NCI-H748 (cell line): ENCODE results near the gene SYT9.

ENCODE experiments used
- DNase-seq: peaks from one replicate; lab custom pipeline; 2025; ENCODE audit not compliant: unreplicated experiment; lab: John Stamatoyannopoulos, UW

The SYT9 gene

GRCh38 chr11:7462706-7463105, 211.0 kb downstream of the SYT9 start:
- no peak for DNase-seq

- no peak for DNase-seq
These were observed 215.9 kb downstream of the SYT9 start for GRCh38 chr11:7467652-7468051.

GRCh38 chr11:7469351-7469865, 217.7 kb downstream of the SYT9 start:
- DNase-seq: no peak

- no peak for DNase-seq
These were observed 219.4 kb downstream of the SYT9 start for GRCh38 chr11:7471071-7471470.

GRCh38 chr11:7473717-7474116, 222.0 kb downstream of the SYT9 start:
- DNase-seq: no peak

GRCh38 chr11:7480113-7480512, 228.4 kb downstream of the SYT9 start:
- DNase-seq: no peak

GRCh38 chr11:7484131-7484530, 232.4 kb downstream of the SYT9 start:
- no peak for DNase-seq

GRCh38 chr11:7484645-7485044, 232.9 kb downstream of the SYT9 start:
- no peak for DNase-seq

- no peak for DNase-seq
These were observed 233.7 kb downstream of the SYT9 start, which contains the start of gene OLFML1 for GRCh38 chr11:7485186-7486097. OLFML1 (plus strand) TSS chr11:7485506; CDS start chr11:7485876, 370 bp downstream.

- DNase-seq: no peak
These were observed 234.5 kb downstream of the SYT9 start for GRCh38 chr11:7486098-7486780.

GRCh38 chr11:7486781-7487140, 235.1 kb downstream of the SYT9 start:
- no peak for DNase-seq

GRCh38 chr11:7487360-7487759, 235.7 kb downstream of the SYT9 start:
- DNase-seq: no peak

GRCh38 chr11:7488681-7489080, 237.0 kb downstream of the SYT9 start:
- no peak for DNase-seq

- DNase-seq: no peak
These were observed 237.7 kb downstream of the SYT9 start for GRCh38 chr11:7489376-7489775.

GRCh38 chr11:7490054-7490453, 238.3 kb downstream of the SYT9 start:
- DNase-seq: no peak

- DNase-seq: no peak
These were observed 238.8 kb downstream of the SYT9 start for GRCh38 chr11:7490535-7490934.

GRCh38 chr11:7492253-7492652, 240.5 kb downstream of the SYT9 start:
- DNase-seq: no peak

GRCh38 chr11:7493670-7494069, 242.0 kb downstream of the SYT9 start:
- no peak for DNase-seq

- no peak for DNase-seq
These were observed 242.5 kb downstream of the SYT9 start for GRCh38 chr11:7494086-7494745.

GRCh38 chr11:7495882-7496551, 244.3 kb downstream of the SYT9 start:
- DNase-seq: no peak

- no peak for DNase-seq
These were observed 246.5 kb downstream of the SYT9 start for GRCh38 chr11:7498193-7498592.
